CD4-positive, alpha-beta T cell treated with Interleukin-12 subunit alpha and Interleukin-12 subunit beta, for 1 hour (primary cell): Measurements from ENCODE around the gene ZNF496.

Experiments
- DNase-seq: peaks from one replicate; pipeline ENCODE4 v3.0.0-alpha.2; 2020

The ZNF496 gene

GRCh38 chr1:247326411-247327130, 5.1 kb downstream of the ZNF496 start:
- no peak for DNase-seq

- DNase-seq = no peak
Measured at GRCh38 chr1:247324923-247325322, 6.7 kb downstream of the ZNF496 start.

- DNase-seq = no peak
Measured at GRCh38 chr1:247324204-247324787, 7.4 kb downstream of the ZNF496 start.

- DNase-seq = no peak
Measured at GRCh38 chr1:247322849-247323586, 8.6 kb downstream of the ZNF496 start.

- DNase-seq = no peak
Measured at GRCh38 chr1:247322442-247322841, 9.2 kb downstream of the ZNF496 start.

- DNase-seq = no peak
Measured at GRCh38 chr1:247317702-247318101, 14.0 kb downstream of the ZNF496 start.

GRCh38 chr1:247316590-247317197, 15.0 kb downstream of the ZNF496 start:
- DNase-seq = no peak

GRCh38 chr1:247304031-247304430, 27.6 kb downstream of the ZNF496 start:
- DNase-seq = no peak

GRCh38 chr1:247303216-247303615, 28.5 kb downstream of the ZNF496 start:
- DNase-seq = no peak

- DNase-seq = no peak
Measured at GRCh38 chr1:247301176-247301540, 30.5 kb downstream of the ZNF496 start.

- DNase-seq = no peak
Measured at GRCh38 chr1:247300491-247301175, 31.0 kb downstream of the ZNF496 start.

GRCh38 chr1:247299723-247300381, 31.8 kb downstream of the ZNF496 start:
- no peak for DNase-seq

- no peak for DNase-seq
Measured at GRCh38 chr1:247298701-247299100, 33.0 kb downstream of the ZNF496 start.

GRCh38 chr1:247298124-247298481, 33.6 kb downstream of the ZNF496 start:
- DNase-seq = no peak

- DNase-seq = no peak
Measured at GRCh38 chr1:247297263-247298123, 34.2 kb downstream of the ZNF496 start.

GRCh38 chr1:247296599-247297180, 35.0 kb downstream of the ZNF496 start:
- no peak for DNase-seq

GRCh38 chr1:247295746-247296145, 35.9 kb downstream of the ZNF496 start:
- DNase-seq = no peak

GRCh38 chr1:247295274-247295684, 36.4 kb downstream of the ZNF496 start:
- DNase-seq = no peak

GRCh38 chr1:247294282-247294681, 37.4 kb downstream of the ZNF496 start:
- no peak for DNase-seq

GRCh38 chr1:247293047-247293446, 38.6 kb downstream of the ZNF496 start:
- no peak for DNase-seq
